K562 (cell line): ENCODE results near the gene DIAPH1. TPM values are rescaled to one million over a fixed set of nuclear protein-coding genes. Genes with fewer than 3 reads are reported as not detected.
A peak's percentile ranks its signal among the peaks of the same experiment; 100 is the strongest.

Experiments used
- ATAC-seq: fragments of 200-7000 bp; cut with Tn5 transposase; 3 replicates; pipeline ENCODE4 v1.9.1; 2020; ENCODE audit warnings: moderate library complexity
- BruUV-seq: library from RNA; stranded (reverse); fragments of 400-500 nt; replicated peaks from 2 replicates; lab custom pipeline; 2021; lab: Mats Ljungman, UMichigan
- CTCF ChIA-PET: fragments of 300-600 bp; formaldehyde crosslinking; extraction: SDS; loops from one replicate; lab custom pipeline; 2021; ENCODE audit warnings: low intra/inter-chr PET ratio; lab: Yijun Ruan, JAX
- POLR2A ChIA-PET: fragments of 300-600, 350-650 bp; sonication (Branson Sonifier 250); formaldehyde crosslinking; extraction: SDS; loops from one replicate; lab custom pipeline; 2021; ENCODE audit warnings: antibody characterized with exemption, inconsistent platforms; lab: Yijun Ruan, JAX
- DNase-seq, 4 experiments: peaks; one replicate each; pipeline versions ENCODE4 v3.0.0 to v3.0.0-alpha.2; 2011 to 2018; ENCODE audit warnings: low spot score in 3 of 4, mixed read lengths in 3 of 4; ENCODE audit errors: extremely low read depth in 1 of 4
- FAIRE-seq: peaks from 2 replicates; lab custom pipeline; 2011; peaks lifted over from hg19 to GRCh38; lab: Jason Lieb, UNC
- H2AFZ ChIP-seq: 2 replicates; pipeline ENCODE4 v1.6.0; 2011; ENCODE audit warnings: low read depth, low read length, control low read depth, inconsistent platforms
- H3K27ac ChIP-seq: fragments of 200-600 bp; 3 replicates; pipeline ENCODE4 v1.8.0; 2011; ENCODE audit warnings: low read depth, mild to moderate bottlenecking, control low read depth, inconsistent platforms, low read length, moderate library complexity, mixed read lengths; ENCODE audit errors: extremely low read depth
- H3K27me3 ChIP-seq, 2 experiments: fragments of 300-600 bp in 1 of 2; 2 replicates in 1 of 2; 3 replicates in 1 of 2; pipeline versions ENCODE4 v1.6.0 to v1.8.0; 2011; ENCODE audit warnings: inconsistent platforms in 2 of 2, low read length in 2 of 2, mild to moderate bottlenecking in 1 of 2, mixed read lengths in 1 of 2, moderate library complexity in 1 of 2; ENCODE audit not compliant: control insufficient read depth in 2 of 2, insufficient read depth in 2 of 2
- H3K36me3 ChIP-seq: fragments of 300-600 bp; 3 replicates; pipeline ENCODE4 v1.8.0; 2011; ENCODE audit warnings: mild to moderate bottlenecking, low read length, inconsistent platforms; ENCODE audit not compliant: control insufficient read depth, insufficient read depth
- H3K4me1 ChIP-seq, 2 experiments: fragments of 200-600 bp in 1 of 2; replicated peaks in 1 of 2; 2 replicates in 1 of 2; 3 replicates in 1 of 2; pipeline versions ENCODE4 v1.5.1 to v1.8.0; 2011; ENCODE audit warnings: inconsistent platforms in 2 of 2, low read length in 2 of 2, mild to moderate bottlenecking in 1 of 2, mixed read lengths in 1 of 2, moderate library complexity in 1 of 2; ENCODE audit not compliant: control insufficient read depth in 2 of 2, insufficient read depth in 2 of 2
- H3K4me2 ChIP-seq: 2 replicates; pipeline ENCODE4 v1.6.1; 2011; ENCODE audit warnings: low read length, control low read depth, inconsistent platforms, mixed read lengths; ENCODE audit not compliant: insufficient read depth
- H3K4me3 ChIP-seq: fragments of 200-600 bp; sonication (generic), shearing (Covaris generic); 2 replicates; pipeline ENCODE4 v1.5.1; 2016; ENCODE audit warnings: control low read depth, inconsistent platforms
- H3K79me2 ChIP-seq: fragments of 200-600 bp; 3 replicates; pipeline ENCODE4 v1.8.0; 2011; ENCODE audit warnings: low read length, inconsistent platforms; ENCODE audit not compliant: control insufficient read depth, insufficient read depth
- H3K9ac ChIP-seq, 2 experiments: 2 replicates each; pipeline versions ENCODE4 v1.6.0 to v1.6.1; 2011; ENCODE audit warnings: low read depth in 2 of 2, low read length in 2 of 2, control low read depth in 1 of 2, inconsistent platforms in 1 of 2, mild to moderate bottlenecking in 1 of 2, mixed read lengths in 1 of 2; ENCODE audit not compliant: insufficient read depth in 1 of 2
- H3K9me1 ChIP-seq: one replicate; pipeline ENCODE4 v1.6.0; 2011; ENCODE audit warnings: inconsistent platforms, mild to moderate bottlenecking, low read length, moderate library complexity; ENCODE audit not compliant: control insufficient read depth, insufficient read depth
- H3K9me3 ChIP-seq: replicated peaks from 2 replicates; pipeline ENCODE4 v1.5.1; 2011; ENCODE audit warnings: low read depth, low read length, inconsistent platforms; ENCODE audit not compliant: control insufficient read depth, insufficient read depth
- H4K20me1 ChIP-seq: replicated peaks from 2 replicates; pipeline ENCODE4 v1.6.1; 2011; ENCODE audit warnings: low read length, inconsistent platforms, mixed read lengths; ENCODE audit not compliant: control insufficient read depth, insufficient read depth
- CHD1 ChIP-seq: fragments of 200-600 bp; sonication (generic); IDR thresholded peaks from one replicate; pipeline ENCODE4 v1.6.1; 2012; ENCODE audit warnings: mild to moderate bottlenecking, moderate library complexity, low read length, inconsistent platforms
- HDAC1 ChIP-seq, 2 experiments: fragments of 450-650 bp; IDR thresholded peaks; 2 replicates each; pipeline ENCODE4 v1.6.1; 2016 to 2017; ENCODE audit warnings: inconsistent platforms in 1 of 2, mild to moderate bottlenecking in 1 of 2, moderate library complexity in 1 of 2
- HNRNPLL ChIP-seq: fragments of 200-400 bp; formaldehyde crosslinking; IDR thresholded peaks from 2 replicates; pipeline ENCODE4 v1.6.1; 2017; ENCODE audit warnings: low read length, low read depth, mild to moderate bottlenecking; ENCODE audit not compliant: poor library complexity, severe bottlenecking
- IRF2 ChIP-seq: sonication (generic); formaldehyde crosslinking; IDR thresholded peaks from 2 replicates; pipeline ENCODE4 v1.8.1; 2022; ENCODE audit warnings: mild to moderate bottlenecking, missing genetic modification reagents
- KLF6 ChIP-seq: fragments of 250-450 bp; sonication (Bioruptor Pico); IDR thresholded peaks from 2 replicates; pipeline ENCODE4 v1.4.0; 2020; ENCODE audit warnings: mild to moderate bottlenecking, moderate library complexity, borderline replicate concordance
- PHF8 ChIP-seq: fragments of 200-600 bp; sonication (generic); IDR thresholded peaks from 2 replicates; pipeline ENCODE4 v1.6.1; 2012; ENCODE audit warnings: mixed run types, mild to moderate bottlenecking, inconsistent platforms, low read length, moderate library complexity, borderline replicate concordance
- POLR2G ChIP-seq: fragments of 200-400 bp; formaldehyde crosslinking; IDR thresholded peaks from 2 replicates; pipeline ENCODE4 v1.6.1; 2017; ENCODE audit warnings: low read depth, mild to moderate bottlenecking, antibody characterized with exemption, low read length, moderate library complexity
- PTTG1 ChIP-seq: fragments of 450-650 bp; IDR thresholded peaks from 2 replicates; pipeline ENCODE4 v1.6.1; 2016; ENCODE audit warnings: low read depth, mild to moderate bottlenecking, missing genetic modification characterization, missing compliant biosample characterization
- RBM39 ChIP-seq: fragments of 200-400 bp; formaldehyde crosslinking; optimal IDR thresholded peaks from 2 replicates; pipeline ENCODE3; 2018; ENCODE audit warnings: low read depth, low read length
- SFPQ ChIP-seq: fragments of 200-400 bp; formaldehyde crosslinking; IDR thresholded peaks from 2 replicates; pipeline ENCODE4 v1.6.1; 2017; ENCODE audit warnings: mild to moderate bottlenecking, low read depth, low read length, moderate library complexity
- SP2 ChIP-seq: IDR thresholded peaks from 2 replicates; pipeline ENCODE4 v1.6.1; 2011; ENCODE audit warnings: mild to moderate bottlenecking, low read depth, low read length, moderate library complexity; ENCODE audit not compliant: poor library complexity, severe bottlenecking; ENCODE audit errors: extremely low read depth
- TAL1 ChIP-seq: fragments of 450-650 bp; IDR thresholded peaks from 2 replicates; pipeline ENCODE4 v1.6.1; 2016; ENCODE audit warnings: mild to moderate bottlenecking
- TRIM24 ChIP-seq, 2 experiments: fragments of 450-650 bp; IDR thresholded peaks; 2 replicates each; pipeline ENCODE4 v1.6.1; 2016
- YY1 ChIP-seq, 3 experiments: IDR thresholded peaks; 2 replicates each; pipeline ENCODE4 v1.6.1; 2011; ENCODE audit warnings: low read length in 2 of 3, mild to moderate bottlenecking in 2 of 3, moderate library complexity in 2 of 3, borderline replicate concordance in 1 of 3, control low read depth in 1 of 3, low read depth in 1 of 3; ENCODE audit not compliant: insufficient read depth in 3 of 3, insufficient replicate concordance in 2 of 3, control insufficient read depth in 1 of 3, insufficient read length in 1 of 3; ENCODE audit errors: extremely low read depth in 1 of 3
- ZNF41 ChIP-seq: fragments of 250-450 bp; sonication (Bioruptor Pico); conservative IDR thresholded peaks from 2 replicates; pipeline ENCODE4 v1.4.0; 2020; ENCODE audit warnings: mild to moderate bottlenecking
- ZNF639 ChIP-seq, 2 experiments: fragments of 200-800 bp in 1 of 2; sonication (Bioruptor generic) in 1 of 2; sonication (generic) in 1 of 2; formaldehyde crosslinking in 1 of 2; IDR thresholded peaks in 1 of 2; conservative IDR thresholded peaks in 1 of 2; 2 replicates each; pipeline versions ENCODE4 v1.5.0 to v1.6.1; 2016 to 2020; ENCODE audit warnings: missing compliant biosample characterization in 1 of 2, missing genetic modification characterization in 1 of 2, missing genetic modification reagents in 1 of 2
- WGBS: fragments of 100-300 bp; shearing (Covaris generic); methylation state at CpG from one replicate; pipeline ENCODE4 v1.1.6; 2016; ENCODE audit warnings: low coverage, mixed read lengths; ENCODE audit not compliant: insufficient coverage; ENCODE audit errors: missing lambda C conversion rate; 5-methylcytosine and 5-hydroxymethylcytosine counted together
- in situ Hi-C: fragments of 300-500 bp; cut with MboI; formaldehyde crosslinking; loops from 4 replicates; pipeline ENCODE4 v1.15.0; 2018; ENCODE audit warnings: inconsistent platforms, mixed read lengths
- intact Hi-C: fragments of 100-400 bp; cut with micrococcal nuclease; formaldehyde crosslinking; loops from 2 replicates; pipeline ENCODE4 v1.14.2; 2022
- polyA plus RNA-seq, 8 experiments: library from polyadenylated mRNA; depleted of rRNA in 4 of 8; stranded (reverse) in 5 of 8; unstranded in 3 of 8; fragments of >200 nt; fragmentation: Nextera tagmentation in 2 of 8; fragmentation: Illumina TruSeq in 1 of 8; extraction: Ambion mirVana in 2 of 8; extraction: Trizol in 1 of 8; gene quantifications; 2 replicates each; pipeline versions ENCODE4 v1.2.1 to v1.2.3, GENCODE V29; 2011 to 2014; ENCODE audit warnings: inconsistent platforms in 1 of 8, missing spikeins in 1 of 8
- total RNA-seq, 7 experiments: library from RNA; depleted of rRNA in 6 of 7; stranded (reverse); fragments of >200 nt in 6 of 7; fragmentation: Illumina TruSeq in 2 of 7; extraction: Trizol in 2 of 7; gene quantifications; 2 replicates each; pipeline versions ENCODE4 v1.2.1 to v1.2.3, GENCODE V29; 2011 to 2021; ENCODE audit warnings: low replicate concordance in 1 of 7

DIAPH1 gene
- total and polyA plus RNA-seq, 9 of the 15 experiments (the other 6 are each of a cell fraction or from before 2014, with no cell fraction given): 60.8 to 328 (median 97.8) TPM

GRCh38 chr5:141636413-141637122 is 17.8 kb upstream of the DIAPH1 start, which contains the start of the genes HDAC3 and RELL2:
Gene HDAC3, minus strand, starts transcription at chr5:141636849. Its CDS starts 59 bp downstream, at chr5:141636790.
Gene RELL2, plus strand, starts transcription at chr5:141636997. Its CDS starts 1,229 bp downstream, at chr5:141638226.
- Histone ChIP-seq H3K9me1 (peaks cover 5% of the 10 kb centered on the region), H3K4me2 (peak within 1 kb of the TSS; percentile 100), H2AFZ (peak within 1 kb of the TSS; percentile 89), H3K4me1 (peaks cover 46 to 52% of the 10 kb centered on the region in 2 experiments), H3K27me3 (no peaks in the 10 kb centered on the region), H3K9ac (peak within 1 kb of the TSS; percentile 88 to 95), H3K36me3 (peaks cover 65% of the 10 kb centered on the region), H3K4me3 (peak within 1 kb of the TSS; percentile 91), H3K9me3 (no peaks in the 10 kb centered on the region), H3K79me2 (peaks cover 71% of the 10 kb centered on the region), H3K27ac (peak within 1 kb of the TSS; percentile 84), H4K20me1 (peaks cover 11% of the 10 kb centered on the region; the same call in 1 of the 2 replicates)
- DNase-seq (peak; percentile 91 to 96 (median 92)), ATAC-seq (peak; percentile 89), FAIRE-seq (no peak)
- under 1% methylated on average over 49 of the region's 55 CpGs for WGBS
- intact Hi-C loops: loop anchor here (5.0 kb wide), 1 partner anchor 44 kb away; no protein-coding TSS in a partner anchor
- CTCF ChIA-PET: no interaction called here
- in situ Hi-C loops: loop anchor here (5.0 kb wide), 1 partner anchor 44 kb away; no protein-coding TSS in a partner anchor
- POLR2A ChIA-PET: interaction anchor here (0.6 to 2.2 kb wide), 10 partner anchors 10 to 160 kb away, joined by 3 to 13 read pairs (median 4); partner anchors contain the start of gene DIAPH1
- BruUV-seq: TSS peak; percentile 44
- TF ChIP-seq HDAC1 (IDR thresholded peaks at IDR 0.05) (peak in 1 of 2 experiments; percentile 24; a peak in 1 of 4 replicates), ZNF41 (CRISPR knock-in tag) (no peak), YY1 (IDR thresholded peaks at IDR 0.05; ENCODE audit: borderline replicate concordance in 1 of 3, control insufficient read depth in 1 of 3, extremely low read depth in 1 of 3, insufficient read depth in 3 of 3, insufficient read length in 1 of 3, insufficient replicate concordance in 2 of 3, low read depth in 1 of 3, low read length in 2 of 3) (peak in 2 of 3 experiments; percentile 11 to 41), IRF2 (CRISPR knock-in tag) (no peak), HNRNPLL (peak; percentile 78), CHD1 (peak; percentile 65), RBM39 (no peak), KLF6 (CRISPR knock-in tag) (no peak), ZNF639 (CRISPR knock-in tag; conservative IDR thresholded peaks at IDR 0.05 in 1 of 2, IDR thresholded peaks at IDR 0.05 in 1 of 2) (0 out of 4 replicates have a peak, but pooled peaks of 1 of the 2 experiments have one; percentile 47), SFPQ (no peak), TAL1 (no peak), POLR2G (peak; percentile 78), SP2 (no peak), PTTG1 (no peak), PHF8 (peak; percentile 95), TRIM24 (IDR thresholded peaks at IDR 0.05) (0 out of 4 replicates have a peak, but pooled peaks of 1 of the 2 experiments have one; percentile 22)
